ENCODE data around the gene TCN2.

The TCN2 gene

DNA sequence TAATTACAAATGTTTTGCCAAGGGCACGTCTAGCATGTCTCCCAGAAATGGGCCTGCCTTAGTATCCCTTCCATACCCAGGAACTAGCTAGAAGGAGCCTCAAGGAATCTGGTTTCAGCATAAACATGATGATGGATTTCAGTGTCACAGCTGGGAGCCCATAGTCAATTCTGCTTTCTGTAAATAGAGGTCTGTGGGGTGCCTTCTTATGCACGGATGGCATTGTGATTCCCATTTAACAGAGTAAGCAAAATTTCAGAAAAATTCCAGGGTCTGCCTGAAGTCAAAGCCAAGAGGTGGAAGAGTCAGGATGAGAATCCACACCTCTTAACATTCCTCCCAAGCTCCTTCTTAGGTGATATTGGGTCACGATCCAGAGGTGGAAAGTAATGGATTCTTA is 48.6 kb downstream of the TCN2 start:
- Histone ChIP-seq H3K9me3 (ENCODE audit: control insufficient read depth, insufficient read depth, low read depth, low read length) (no peaks in the 10 kb centered on the region), H3K4me1 (ENCODE audit: control insufficient read depth, insufficient read depth, low read length) (no peaks in the 10 kb centered on the region), H3K4me3 (ENCODE audit: low read depth, low read length) (no peak overlapping the region), H3K36me3 (ENCODE audit: control insufficient read depth in 2 of 2, insufficient read depth in 1 of 2, low read length in 2 of 2) (no peaks in the 10 kb centered on the region; a peak in 1 of 3 replicates), H3K27ac (ENCODE audit: extremely low read depth, low read depth, low read length) (no peak overlapping the region)
- ChIA-PET CTCF (interaction anchor here (0.8 to 1.1 kb wide), 2 partner anchors 11 to 22 kb away, joined by 3 to 6 read pairs; no protein-coding TSS in a partner anchor), POLR2A (no interaction called here)
- TF ChIP-seq ZBTB8A (tag by site-specific recombination; IDR thresholded peaks at IDR 0.05) (0 out of 2 replicates have a peak, but pooled peaks have one; percentile 14), SP3 (tag by site-specific recombination; IDR thresholded peaks at IDR 0.05) (no peak), ZIC2 (tag by site-specific recombination; IDR thresholded peaks at IDR 0.05) (peak; percentile 75)

DNA sequence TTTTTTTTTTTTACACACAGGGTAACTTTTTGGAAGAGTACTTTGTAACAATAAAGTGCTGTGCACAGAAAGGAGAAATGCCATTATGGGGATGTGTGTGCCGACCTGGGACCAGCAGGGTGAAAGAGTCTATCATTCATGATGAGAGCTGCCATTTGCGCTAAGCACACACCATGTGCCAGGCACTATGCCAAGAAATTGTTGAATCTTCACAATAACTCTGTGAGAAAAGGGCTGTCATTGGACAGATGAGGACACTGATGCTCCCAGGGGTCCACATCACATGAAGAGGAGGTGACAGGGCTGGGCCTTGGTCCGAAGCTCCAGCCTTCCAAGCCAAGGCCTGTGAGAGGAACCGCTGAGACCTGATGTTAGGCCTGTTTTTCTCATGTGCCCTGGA is 55.1 kb downstream of the TCN2 start:
- Histone ChIP-seq H3K36me3 (ENCODE audit: control insufficient read depth in 2 of 2, insufficient read depth in 1 of 2, low read length in 2 of 2) (peaks cover 6 to 18% of the 10 kb centered on the region in 2 experiments; a peak in 2 of 3 replicates), H3K27ac (ENCODE audit: extremely low read depth, low read depth, low read length) (no peak overlapping the region), H3K4me1 (ENCODE audit: control insufficient read depth, insufficient read depth, low read length) (no peaks in the 10 kb centered on the region), H3K4me3 (ENCODE audit: low read depth, low read length) (no peak overlapping the region), H3K9me3 (ENCODE audit: control insufficient read depth, insufficient read depth, low read depth, low read length) (no peaks in the 10 kb centered on the region)
- ChIA-PET POLR2A (no interaction called here), CTCF (interaction anchor here (0.6 to 2.2 kb wide), 3 partner anchors 28 to 312 kb away, joined by 3 to 14 read pairs (median 4); partner anchors contain the start of gene SLC35E4)
- no peak for TF ChIP-seq ZNF335 (tag by site-specific recombination; conservative IDR thresholded peaks at IDR 0.05)
- no peak for TF ChIP-seq ZNF433 (tag by site-specific recombination; IDR thresholded peaks at IDR 0.05; ENCODE audit: low read depth)
- no peak for TF ChIP-seq EGR2 (tag by site-specific recombination; IDR thresholded peaks at IDR 0.05; ENCODE audit: low read depth)
- TF ChIP-seq ZBTB21 (tag by site-specific recombination; IDR thresholded peaks at IDR 0.05) = no peak
- TF ChIP-seq ZNF169 (tag by site-specific recombination; IDR thresholded peaks at IDR 0.05) = no peak
- TF ChIP-seq, protein P1, sequence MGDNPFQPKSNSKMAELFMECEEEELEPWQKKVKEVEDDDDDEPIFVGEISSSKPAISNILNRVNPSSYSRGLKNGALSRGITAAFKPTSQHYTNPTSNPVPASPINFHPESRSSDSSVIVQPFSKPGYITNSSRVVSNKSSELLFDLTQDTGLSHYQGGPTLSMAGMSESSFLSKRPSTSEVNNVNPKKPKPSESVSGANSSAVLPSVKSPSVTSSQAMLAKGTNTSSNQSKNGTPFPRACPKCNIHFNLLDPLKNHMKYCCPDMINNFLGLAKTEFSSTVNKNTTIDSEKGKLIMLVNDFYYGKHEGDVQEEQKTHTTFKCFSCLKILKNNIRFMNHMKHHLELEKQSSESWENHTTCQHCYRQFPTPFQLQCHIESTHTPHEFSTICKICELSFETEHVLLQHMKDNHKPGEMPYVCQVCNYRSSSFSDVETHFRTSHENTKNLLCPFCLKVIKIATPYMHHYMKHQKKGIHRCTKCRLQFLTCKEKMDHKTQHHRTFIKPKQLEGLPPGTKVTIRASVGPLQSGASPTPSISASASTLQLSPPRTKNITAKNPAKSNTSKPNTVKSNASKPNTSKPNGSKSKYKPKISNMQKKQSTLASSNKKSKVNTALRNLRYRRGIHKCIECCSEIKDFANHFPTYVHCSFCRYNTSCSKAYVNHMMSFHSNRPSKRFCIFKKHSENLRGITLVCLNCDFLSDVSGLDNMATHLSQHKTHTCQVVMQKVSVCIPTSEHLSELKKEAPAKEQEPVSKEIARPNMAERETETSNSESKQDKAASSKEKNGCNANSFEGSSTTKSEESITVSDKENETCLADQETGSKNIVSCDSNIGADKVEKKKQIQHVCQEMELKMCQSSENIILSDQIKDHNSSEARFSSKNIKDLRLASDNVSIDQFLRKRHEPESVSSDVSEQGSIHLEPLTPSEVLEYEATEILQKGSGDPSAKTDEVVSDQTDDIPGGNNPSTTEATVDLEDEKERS (tag by site-specific recombination; IDR thresholded peaks at IDR 0.05) = no peak
- TF ChIP-seq ZNF548 (tag by site-specific recombination; IDR thresholded peaks at IDR 0.05) = no peak
- no peak for TF ChIP-seq HOXD13 (CRISPR knock-in tag; IDR thresholded peaks at IDR 0.05; ENCODE audit: borderline replicate concordance)
- TF ChIP-seq ZNF555 (tag by site-specific recombination; conservative IDR thresholded peaks at IDR 0.05) = no peak
- no peak for TF ChIP-seq ZBTB8A (tag by site-specific recombination; IDR thresholded peaks at IDR 0.05)
- no peak for TF ChIP-seq WT1 (tag by site-specific recombination; IDR thresholded peaks at IDR 0.05)
- no peak for TF ChIP-seq REPIN1 (tag by site-specific recombination; IDR thresholded peaks at IDR 0.05; ENCODE audit: low read depth)
- TF ChIP-seq YY1 (tag by site-specific recombination; IDR thresholded peaks at IDR 0.05) = no peak
- TF ChIP-seq, protein P2, sequence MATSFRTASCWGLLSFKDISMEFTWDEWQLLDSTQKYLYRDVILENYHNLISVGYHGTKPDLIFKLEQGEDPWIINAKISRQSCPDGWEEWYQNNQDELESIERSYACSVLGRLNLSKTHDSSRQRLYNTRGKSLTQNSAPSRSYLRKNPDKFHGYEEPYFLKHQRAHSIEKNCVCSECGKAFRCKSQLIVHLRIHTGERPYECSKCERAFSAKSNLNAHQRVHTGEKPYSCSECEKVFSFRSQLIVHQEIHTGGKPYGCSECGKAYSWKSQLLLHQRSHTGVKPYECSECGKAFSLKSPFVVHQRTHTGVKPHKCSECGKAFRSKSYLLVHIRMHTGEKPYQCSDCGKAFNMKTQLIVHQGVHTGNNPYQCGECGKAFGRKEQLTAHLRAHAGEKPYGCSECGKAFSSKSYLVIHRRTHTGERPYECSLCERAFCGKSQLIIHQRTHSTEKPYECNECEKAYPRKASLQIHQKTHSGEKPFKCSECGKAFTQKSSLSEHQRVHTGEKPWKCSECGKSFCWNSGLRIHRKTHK (tag by site-specific recombination; IDR thresholded peaks at IDR 0.05) = no peak
- TF ChIP-seq, protein P3, sequence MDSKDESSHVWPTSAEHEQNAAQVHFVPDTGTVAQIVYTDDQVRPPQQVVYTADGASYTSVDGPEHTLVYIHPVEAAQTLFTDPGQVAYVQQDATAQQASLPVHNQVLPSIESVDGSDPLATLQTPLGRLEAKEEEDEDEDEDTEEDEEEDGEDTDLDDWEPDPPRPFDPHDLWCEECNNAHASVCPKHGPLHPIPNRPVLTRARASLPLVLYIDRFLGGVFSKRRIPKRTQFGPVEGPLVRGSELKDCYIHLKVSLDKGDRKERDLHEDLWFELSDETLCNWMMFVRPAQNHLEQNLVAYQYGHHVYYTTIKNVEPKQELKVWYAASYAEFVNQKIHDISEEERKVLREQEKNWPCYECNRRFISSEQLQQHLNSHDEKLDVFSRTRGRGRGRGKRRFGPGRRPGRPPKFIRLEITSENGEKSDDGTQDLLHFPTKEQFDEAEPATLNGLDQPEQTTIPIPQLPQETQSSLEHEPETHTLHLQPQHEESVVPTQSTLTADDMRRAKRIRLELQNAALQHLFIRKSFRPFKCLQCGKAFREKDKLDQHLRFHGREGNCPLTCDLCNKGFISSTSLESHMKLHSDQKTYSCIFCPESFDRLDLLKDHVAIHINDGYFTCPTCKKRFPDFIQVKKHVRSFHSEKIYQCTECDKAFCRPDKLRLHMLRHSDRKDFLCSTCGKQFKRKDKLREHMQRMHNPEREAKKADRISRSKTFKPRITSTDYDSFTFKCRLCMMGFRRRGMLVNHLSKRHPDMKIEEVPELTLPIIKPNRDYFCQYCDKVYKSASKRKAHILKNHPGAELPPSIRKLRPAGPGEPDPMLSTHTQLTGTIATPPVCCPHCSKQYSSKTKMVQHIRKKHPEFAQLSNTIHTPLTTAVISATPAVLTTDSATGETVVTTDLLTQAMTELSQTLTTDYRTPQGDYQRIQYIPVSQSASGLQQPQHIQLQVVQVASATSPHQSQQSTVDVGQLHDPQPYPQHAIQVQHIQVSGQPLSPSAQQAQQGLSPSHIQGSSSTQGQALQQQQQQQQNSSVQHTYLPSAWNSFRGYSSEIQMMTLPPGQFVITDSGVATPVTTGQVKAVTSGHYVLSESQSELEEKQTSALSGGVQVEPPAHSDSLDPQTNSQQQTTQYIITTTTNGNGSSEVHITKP (tag by site-specific recombination; IDR thresholded peaks at IDR 0.05) = no peak
- no peak for TF ChIP-seq ZBTB7A (tag by site-specific recombination; IDR thresholded peaks at IDR 0.05; ENCODE audit: low read depth)
